Fibroblast of pulmonary artery (primary cell): ENCODE data around the gene ZNF469.

Source experiments
- DNase-seq: peaks from one replicate; pipeline ENCODE4 v3.0.0-alpha.2; 2010; ENCODE audit warnings: low read depth
- H3K4me3 ChIP-seq: replicated peaks from 2 replicates; pipeline ENCODE4 v1.5.1; 2011; ENCODE audit warnings: low read depth, mild to moderate bottlenecking, control low read depth, low read length, moderate library complexity
- TF ChIP-seq, protein P1 (sequence below): IDR thresholded peaks from 2 replicates; pipeline ENCODE4 v1.5.1; 2011; ENCODE audit warnings: mild to moderate bottlenecking, control low read depth, low read length, inconsistent platforms; ENCODE audit errors: missing control alignments

The ZNF469 gene

DNA sequence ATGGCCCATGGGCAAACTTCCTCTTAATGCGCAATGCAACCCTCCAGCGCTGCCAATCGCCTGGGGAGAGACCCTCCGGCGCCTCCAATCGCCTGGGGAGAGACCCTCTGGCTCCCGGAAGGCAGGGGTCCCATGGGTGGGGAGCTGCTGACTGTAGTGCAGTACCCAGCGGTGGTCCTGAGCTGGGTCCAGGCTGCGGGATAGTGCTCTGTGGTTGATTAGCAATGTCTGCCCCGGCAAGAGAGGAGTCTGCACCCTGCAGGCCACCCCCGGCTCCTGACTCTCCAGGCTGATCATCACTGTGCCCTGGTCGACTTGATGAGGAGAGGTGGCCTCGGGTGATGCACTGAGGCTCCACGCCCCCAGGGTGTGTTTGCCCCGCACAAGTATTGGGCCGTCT, 44.6 kb upstream of the ZNF469 start:
- TF ChIP-seq, protein P1, sequence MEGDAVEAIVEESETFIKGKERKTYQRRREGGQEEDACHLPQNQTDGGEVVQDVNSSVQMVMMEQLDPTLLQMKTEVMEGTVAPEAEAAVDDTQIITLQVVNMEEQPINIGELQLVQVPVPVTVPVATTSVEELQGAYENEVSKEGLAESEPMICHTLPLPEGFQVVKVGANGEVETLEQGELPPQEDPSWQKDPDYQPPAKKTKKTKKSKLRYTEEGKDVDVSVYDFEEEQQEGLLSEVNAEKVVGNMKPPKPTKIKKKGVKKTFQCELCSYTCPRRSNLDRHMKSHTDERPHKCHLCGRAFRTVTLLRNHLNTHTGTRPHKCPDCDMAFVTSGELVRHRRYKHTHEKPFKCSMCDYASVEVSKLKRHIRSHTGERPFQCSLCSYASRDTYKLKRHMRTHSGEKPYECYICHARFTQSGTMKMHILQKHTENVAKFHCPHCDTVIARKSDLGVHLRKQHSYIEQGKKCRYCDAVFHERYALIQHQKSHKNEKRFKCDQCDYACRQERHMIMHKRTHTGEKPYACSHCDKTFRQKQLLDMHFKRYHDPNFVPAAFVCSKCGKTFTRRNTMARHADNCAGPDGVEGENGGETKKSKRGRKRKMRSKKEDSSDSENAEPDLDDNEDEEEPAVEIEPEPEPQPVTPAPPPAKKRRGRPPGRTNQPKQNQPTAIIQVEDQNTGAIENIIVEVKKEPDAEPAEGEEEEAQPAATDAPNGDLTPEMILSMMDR: no peak
- H3K4me3 ChIP-seq: no peak overlapping the region
- DNase-seq: no peak

DNA sequence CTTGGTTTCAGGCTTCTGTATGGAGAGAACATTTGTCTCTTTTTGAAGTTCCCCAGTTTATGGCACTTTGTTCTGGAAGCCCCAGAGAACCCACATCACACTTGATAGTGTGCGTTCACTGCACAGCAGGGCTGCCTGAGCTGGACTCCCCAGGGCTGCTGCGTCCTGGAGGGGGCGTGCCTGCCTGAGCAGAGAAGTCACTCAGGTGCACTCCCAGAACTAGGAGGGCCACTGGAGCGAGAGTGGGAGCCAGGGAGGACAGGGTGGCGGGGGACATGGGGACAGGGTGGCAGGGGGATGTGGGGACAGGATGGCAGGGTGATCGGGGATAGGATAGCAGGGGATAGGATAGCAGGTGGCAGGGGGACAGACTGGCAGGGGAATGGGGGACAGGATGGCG, 43.9 kb upstream of the ZNF469 start:
- TF ChIP-seq, protein P1: no peak
- H3K4me3 ChIP-seq: no peak overlapping the region
- no peak for DNase-seq

DNA sequence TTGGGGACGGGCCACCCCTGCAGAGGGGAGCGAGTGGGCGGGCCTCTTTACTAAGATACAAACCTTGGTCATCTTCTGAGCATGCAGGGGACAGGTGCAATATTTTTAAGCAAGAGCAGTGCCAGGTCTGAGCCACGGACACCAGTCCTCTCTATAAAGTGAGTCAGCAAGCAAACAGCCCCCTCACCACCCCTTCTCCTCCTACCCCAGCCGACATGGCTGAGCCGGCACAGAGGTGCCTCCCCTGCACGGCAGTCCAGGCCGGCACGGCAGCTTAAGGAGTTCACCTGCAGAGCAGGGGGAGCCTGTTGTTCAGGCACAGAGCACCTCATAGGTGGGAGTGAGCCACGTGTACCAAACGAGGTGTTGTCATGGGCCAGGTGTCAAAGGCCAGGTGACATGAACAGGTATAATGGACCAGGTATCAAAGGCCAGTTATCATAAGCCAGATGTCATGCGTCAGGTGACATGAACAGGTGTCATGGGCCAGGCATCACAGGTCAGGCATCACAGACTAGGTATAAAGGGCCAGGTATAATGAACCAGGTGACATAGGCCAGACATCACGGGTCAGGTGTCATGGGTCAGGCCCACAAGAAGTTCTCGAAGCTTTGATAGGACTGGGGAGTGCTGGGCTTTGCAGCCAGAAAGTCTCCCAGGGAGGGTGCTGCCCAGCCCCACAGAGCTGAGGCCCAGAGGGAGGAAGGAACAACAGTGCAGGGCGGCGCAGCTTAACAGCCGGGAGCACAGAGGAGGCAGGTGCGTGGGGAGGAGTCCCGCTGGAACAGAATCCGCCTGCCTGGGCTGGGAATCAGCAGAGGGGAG, 42.6 kb upstream of the ZNF469 start:
- no peak for DNase-seq
- TF ChIP-seq, protein P1: no peak
- H3K4me3 ChIP-seq: no peak overlapping the region

DNA sequence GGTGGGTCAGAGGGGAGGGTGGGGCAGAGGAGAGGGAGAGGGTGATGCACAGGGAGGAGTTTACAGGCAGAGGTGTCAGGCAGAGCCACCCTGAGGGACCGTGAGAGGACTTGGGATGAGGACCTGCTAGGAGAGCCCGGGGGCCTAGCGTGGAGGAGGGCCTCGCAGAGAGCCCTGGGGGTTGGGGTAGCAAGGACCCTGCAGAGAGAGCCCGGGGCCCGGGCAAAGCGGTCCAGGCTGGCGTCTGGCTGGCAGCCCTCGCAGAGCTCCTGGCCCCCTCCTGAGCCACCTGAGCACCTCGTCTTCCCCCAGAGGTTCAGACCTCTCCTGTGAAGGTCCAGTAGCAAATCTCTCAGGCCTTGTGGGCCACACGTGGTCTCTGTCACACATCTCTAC, 42.0 kb upstream of the ZNF469 start:
- TF ChIP-seq, protein P1: no peak
- DNase-seq: no peak
- no peak overlapping the region for H3K4me3 ChIP-seq

DNA sequence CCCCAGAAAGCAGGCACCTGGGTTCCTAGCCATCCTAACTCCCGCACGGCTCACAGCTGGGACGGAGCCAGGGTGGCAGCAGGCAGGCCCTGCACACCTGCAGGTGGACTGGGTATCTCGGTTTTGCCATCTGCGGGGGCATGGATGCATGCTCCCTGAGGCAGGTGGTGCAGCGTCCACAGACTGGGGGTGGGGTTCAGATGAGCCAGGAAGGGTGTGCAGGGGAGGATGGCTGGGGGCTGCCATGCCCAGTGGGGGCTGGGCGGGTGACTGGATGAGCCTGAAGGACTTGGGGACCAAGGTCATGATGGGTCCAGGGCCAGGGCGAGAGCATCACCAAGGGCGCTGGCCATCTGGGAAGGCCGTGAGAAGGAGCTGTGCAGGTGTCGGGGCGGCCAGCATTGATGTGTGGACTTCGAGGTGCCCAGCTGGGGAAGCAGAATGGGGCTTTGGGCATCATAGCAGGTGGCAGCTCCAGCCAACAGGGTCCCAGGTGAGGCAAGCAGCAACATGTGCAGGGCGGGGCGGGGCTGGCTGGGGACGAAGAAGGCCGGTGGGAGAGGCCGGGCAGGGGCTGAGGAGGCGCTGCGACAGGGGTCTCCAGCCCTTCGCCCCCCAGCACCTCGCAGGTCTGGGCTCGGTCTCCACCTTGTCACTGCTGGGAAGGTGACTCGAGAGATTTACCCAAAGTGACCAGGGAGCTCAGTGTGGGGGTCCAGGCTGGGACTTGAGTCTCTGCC, 41.0 kb upstream of the ZNF469 start:
- no peak overlapping the region for H3K4me3 ChIP-seq
- TF ChIP-seq, protein P1: no peak
- DNase-seq: no peak

DNA sequence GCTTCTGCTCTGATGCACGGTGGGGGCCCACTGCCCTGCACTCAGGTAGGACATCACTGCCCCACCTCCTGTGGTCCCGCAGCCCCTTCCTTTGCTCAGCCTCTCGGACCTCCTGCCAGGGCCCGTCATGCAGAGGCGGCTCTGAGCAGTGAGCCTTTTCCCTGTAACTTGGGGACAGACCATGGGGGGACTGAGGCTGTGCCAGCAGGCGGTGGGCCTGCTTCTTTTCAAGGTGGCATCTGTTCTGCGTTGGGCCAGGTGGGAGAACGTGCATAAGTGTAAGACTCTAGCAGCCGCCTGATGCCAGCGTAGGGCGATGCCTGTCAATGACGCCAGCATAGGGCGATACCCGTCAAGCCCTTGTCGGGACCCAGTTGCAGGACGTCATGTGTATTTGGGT, 40.3 kb upstream of the ZNF469 start:
- no peak for DNase-seq
- TF ChIP-seq, protein P1: no peak
- no peak overlapping the region for H3K4me3 ChIP-seq
